GF-D8 (cell line): ENCODE measurements around the gene AMN.
"Not testable (repeated sequence)": the region's sequence is repeated elsewhere in the genome, so short reads cannot be mapped to it uniquely, and the experiment has no call there.

Source experiments
- DNase-seq: peaks from one replicate; lab custom pipeline; 2025; lab: John Stamatoyannopoulos, UW

The AMN gene

DNA sequence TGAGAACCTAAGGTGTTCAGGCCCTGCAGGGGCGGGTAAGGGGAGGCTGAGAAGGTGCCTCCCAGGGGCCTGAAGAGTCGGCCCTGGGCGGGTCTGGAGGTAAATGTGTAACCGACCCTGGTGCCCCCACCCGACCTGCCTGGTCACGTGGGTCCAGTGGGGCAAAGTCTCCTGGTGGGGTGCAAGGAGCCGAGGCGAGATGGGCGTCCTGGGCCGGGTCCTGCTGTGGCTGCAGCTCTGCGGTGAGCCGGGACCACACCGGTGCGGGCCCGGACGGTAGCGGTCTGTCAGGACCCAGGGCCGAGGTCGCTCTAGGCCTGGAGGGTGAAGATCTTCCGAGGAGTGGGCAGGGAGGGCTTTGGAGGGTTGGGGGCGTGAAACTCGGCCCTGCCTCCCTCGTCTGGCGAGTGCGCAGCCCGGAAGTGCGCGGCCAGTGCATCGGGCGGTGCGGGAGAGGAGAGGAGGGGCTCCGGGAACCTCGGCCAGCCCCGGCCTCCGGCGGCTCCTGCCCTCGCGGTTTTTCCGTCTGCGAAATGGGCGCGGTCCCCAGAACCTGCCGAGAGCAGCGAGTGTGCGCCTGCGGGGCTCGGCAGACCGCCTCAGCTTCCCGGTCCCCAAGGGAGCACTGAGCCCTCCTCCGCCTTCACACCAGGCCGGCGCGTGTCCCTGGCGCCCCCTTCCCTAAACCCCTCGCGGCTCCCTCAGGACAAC is at the start of gene AMN:
AMN (plus strand) TSS at position 174 of the 711 bp plus-strand sequence; CDS start at position 200, 26 bp downstream.
- DNase-seq, result no peak

DNA sequence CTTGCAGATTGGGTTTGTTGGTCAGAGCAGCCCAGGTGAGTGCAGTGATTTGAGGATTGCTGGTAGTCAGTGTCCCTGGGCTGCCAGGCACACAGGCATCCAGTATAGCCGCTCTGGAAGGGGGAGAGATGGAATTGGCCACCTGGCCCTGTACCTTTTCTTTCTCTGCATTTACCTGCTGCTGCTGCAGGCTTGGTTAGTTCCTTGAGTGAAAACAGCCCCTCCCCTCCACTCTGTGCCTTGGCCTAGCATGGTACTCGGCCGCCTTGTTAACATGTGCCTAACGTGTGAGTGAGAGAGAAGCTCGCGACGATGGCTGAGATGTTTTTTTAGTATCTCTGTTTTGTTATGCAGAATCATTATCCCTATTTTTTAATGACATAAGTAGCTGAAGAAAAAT is 49.3 kb upstream of the AMN start:
- no peak for DNase-seq

DNA sequence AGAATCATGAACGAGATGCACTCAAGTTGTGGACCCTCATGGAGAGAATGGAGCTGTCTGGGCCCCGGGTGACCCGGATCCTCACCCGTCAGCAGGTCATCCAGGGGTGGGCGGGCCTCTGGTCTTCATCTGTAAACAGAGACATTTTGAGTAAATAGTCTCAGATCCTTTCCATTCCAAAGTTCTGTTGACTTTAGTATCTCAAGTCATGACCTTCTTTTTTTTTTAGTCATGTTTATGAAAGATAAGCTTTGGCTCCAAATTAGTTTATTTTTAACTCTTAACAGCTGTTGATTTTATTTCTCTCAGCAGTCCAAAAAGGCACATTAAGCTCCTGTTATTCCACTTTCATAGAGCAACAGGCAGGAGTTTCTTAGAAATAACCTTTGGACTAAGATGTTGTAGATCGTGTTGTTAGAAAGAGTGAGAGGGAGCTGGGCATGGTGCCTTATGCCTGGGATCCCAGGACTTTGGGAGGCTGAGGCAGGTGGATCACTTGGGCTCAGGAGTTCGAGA is 48.9 kb upstream of the AMN start:
- DNase-seq, result no peak

DNA sequence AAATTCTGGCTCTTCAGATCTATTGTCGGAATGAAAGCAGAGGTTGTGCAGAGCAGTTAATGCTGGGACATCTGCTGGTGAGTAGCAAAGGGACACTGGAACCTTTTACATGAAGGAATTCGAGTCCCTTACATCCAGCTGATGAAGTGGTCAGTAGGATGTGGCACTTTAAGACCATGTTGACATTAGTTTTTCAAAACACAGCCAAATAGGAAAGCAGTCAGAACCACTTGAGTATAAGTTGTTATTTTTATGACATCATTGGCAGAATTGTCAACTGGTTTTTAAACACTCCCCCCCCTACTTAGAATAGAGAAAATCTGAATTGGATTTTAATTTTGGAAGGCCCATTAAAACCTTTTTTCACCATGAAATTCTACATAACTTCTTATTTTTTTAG is 46.8 kb upstream of the AMN start:
- no peak for DNase-seq

DNA sequence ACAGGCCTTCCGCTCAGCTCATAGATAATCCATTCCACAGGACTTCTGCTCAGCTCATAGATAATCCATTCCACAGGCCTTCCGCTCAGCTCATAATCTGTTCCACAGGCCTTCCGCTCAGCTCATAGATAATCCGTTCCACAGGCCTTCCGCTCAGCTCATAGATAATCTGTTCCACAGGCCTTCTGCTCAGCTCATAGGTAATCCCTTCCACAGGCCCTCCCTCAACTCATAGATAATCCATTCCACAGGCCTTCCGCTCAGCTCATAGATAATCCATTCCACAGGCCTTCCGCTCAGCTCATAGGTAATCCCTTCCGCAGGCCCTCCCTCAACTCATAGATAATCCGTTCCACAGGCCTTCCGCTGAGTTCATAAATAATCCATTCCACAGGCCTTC is 45.0 kb upstream of the AMN start:
- not testable (repeated sequence) for DNase-seq

DNA sequence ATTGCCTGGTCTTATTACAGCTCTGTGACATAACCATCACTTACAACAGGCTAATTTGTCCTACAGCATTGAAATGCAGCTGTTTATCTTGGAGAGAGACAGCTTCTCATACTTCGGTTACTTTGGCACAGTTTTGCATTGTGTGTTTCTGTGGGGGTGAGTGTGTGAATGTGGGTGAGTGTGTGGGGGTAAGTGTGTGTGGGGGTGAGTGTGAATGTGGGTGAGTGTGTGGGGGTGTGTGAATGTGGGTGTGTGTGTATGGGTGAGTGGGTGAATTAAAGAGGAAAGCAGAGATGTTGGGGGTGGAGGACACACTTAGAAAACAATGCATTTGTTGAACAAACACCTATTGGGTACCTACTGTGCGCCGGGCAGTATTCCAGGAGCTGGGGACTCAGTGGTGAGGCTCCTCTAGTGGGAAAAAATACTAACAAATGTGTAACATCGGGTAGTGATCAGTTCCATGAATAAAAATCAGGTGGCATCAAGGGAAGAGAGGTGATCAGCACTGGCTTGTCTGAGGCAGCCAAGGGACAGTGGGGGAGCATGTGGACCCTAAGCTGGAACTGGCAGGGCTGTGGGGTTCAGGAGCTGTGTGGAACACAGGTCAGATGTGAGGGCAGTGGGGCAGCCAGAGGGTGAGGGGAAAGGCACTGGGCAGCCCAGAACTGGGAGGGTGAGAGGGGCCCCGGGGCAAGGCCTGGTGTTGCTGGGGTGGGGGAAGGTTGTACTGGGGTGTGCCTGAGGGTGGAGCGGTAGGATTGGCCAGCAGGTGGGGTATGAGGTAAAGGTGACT is 44.1 kb upstream of the AMN start:
- DNase-seq, result no peak

DNA sequence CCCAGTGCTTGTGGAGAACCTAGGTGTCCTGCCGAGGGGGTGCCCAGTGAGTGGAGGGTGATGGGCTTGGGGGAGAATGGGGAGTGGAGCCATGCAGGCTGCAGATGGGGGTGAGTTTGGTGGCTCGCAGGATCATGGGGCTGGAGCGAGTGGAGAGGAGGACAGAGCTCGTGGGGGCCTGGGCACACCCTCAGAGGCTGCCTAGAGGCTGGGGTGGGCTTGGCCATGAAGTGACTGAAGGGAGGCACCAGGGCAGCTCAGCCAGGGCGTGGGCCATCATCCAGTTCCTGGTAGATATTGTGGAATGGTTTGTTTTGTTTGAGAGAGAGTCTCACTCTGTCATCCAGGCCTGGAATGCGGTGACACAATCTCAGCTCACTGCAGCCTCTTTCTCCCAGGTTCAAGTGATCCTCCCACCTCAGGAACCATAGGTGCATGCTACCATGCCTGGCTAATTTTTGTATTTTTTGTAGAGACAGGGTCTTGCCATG is 43.4 kb upstream of the AMN start:
- no peak for DNase-seq

DNA sequence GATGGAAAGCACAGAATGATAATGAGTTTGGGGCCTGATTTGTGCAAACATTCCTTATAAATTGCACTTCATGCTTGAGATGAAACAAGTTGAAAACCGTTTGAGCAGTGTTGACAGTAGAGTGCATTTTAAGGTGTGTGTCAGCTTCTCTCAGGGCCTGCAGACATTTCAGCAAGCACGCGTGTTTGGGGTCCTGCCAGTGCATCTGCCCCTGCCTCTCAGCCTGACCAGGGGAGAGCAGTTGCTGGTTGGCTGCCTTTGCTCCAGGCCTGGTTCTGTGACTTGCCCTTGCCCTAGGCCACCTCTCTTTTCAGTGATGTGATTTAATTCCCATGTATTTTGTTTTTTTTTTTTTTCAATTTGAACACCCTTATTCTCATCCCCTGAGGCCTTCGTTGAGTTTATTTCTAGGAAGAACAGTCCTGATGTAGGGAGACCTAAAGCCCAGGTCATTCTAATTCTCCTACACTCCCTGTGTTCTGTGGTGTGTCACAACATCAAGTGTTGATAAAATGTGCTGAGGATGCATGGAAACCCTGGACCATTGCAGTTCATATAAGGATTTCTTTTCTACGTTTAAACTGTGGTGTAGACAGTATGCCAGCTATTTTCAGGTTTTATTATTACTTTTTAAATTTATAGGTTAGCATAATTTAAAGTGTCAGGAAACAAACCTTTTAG is 40.1 kb upstream of the AMN start:
- DNase-seq, result no peak

DNA sequence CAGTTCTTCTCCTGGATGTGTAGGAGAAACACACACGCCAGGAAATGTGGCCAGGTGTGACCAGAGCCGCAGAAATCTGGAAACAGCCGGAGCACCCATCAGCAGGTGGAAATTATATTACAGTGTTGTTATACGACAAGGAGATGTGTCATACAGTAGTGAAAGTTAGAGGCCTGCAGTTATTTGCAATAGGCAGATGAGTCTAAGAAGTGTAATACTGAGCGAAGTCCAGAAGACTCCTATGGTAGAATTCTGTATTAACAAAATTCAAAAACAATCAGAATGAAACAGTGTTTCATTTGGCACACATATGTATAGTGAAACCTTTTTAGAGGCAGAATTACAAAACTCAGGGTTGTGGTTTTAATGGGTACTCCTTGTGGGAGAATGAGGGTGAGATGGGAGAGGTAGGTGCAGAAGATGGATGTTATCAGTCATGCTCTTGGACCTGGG is 39.3 kb upstream of the AMN start:
- DNase-seq, result no peak

DNA sequence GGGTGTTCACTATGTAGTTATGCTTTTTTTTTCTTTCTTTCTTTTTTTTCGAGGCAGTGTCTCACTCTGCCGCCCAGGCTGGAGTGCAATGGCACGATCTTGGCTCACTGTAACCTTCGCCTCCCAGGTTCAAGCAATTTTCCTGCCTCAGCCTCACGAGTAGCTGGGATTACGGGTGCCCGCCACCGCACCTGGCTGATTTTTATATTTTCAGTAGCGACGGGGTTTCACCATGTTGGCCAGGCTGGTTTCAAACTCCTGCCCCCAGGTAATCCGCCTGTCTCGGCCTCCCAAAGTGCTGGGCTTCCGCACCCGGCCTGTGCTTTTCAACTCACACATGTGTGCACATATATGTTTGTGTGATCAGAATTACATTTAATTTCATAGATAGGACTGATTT is 38.9 kb upstream of the AMN start:
- DNase-seq, result no peak

DNA sequence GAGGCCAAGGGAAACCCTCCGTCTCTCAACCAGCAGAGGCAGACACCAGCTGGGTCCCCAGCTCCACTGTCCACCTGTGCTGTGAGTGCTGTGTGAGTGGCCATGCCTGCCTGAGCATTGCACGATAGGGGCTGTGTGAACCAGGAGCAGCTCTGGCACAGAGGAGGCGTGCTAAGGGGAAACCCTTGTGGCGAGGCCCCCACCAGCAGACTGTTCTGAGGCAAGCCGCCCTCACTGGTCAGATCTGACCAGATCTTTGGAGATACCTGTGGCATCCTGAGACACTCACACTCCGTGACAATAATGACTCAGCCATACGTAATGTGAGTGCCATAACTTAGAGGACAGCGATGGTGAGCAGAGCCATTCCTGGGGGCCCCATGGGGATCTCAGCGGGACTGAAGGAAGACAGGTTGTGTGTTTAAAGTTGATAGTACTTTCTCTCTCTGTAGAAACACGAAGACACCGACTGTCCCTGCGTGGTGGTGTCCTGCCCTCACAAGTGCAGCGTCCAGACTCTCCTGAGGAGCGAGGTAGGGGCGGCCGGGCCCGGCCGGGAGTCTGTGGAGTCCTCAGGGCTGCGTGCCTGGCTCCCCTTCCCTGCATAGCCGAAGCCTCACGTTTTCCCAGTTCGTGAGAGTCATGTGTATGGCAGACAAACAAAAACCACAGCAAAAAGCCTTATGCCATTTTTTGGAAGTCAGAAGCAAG is 36.6 kb upstream of the AMN start:
- DNase-seq, result no peak

DNA sequence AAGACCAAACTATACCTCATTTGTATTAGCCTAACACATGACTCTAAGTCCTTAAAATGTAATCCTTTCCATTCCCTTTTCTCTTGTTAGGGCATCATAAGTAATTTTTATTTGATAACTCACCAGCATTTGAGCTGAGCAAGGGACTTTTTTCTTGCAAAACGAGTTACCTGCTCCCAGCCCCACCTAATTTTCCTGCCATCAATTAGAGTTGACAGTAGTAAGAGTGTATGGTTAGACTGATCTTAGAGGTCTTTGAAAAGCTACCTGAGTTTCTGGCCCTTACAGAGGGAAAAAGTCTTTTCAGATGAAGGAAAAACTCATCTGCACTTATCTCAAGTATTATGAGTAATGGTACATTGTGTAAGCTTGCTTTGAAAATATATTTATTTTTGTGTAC is 33.7 kb upstream of the AMN start:
- DNase-seq, result no peak

DNA sequence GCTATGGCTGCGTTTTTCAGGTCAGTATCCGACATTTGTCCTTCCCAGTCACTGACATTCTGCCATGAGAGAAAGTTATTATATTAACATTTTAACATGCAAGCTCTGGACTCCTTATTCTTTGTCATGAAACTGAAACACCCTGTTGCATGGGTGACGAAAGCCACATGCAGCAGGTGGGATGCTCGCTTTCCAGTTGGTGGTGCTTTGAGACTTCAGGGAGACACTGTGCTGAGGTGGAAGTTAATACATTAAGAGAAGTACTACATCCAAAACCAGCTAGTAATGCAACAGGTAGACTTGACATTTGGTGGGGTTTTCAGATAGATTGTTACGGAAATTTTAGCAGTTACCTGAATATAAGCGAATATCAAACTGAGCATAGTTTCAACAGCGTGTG is 32.8 kb upstream of the AMN start:
- no peak for DNase-seq

DNA sequence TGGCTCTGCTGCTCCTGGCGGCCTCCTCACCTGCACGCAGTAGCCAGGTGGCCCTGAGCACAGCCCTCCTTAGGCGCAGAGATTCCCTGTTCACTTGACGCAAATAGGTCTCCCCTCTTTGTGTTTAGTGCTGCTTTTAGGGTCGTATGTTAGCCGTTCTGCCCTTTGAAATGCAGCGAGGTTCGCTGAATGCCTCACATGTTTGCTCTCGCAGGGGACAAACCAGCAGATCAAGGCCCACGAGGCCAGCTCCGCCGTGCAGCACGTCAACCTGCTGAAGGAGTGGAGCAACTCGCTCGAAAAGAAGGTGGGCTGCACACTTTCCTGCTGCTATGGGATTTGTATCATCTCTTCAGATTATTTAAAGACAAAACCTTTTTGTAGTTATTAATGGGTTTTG is 31.4 kb upstream of the AMN start:
- DNase-seq, result no peak

DNA sequence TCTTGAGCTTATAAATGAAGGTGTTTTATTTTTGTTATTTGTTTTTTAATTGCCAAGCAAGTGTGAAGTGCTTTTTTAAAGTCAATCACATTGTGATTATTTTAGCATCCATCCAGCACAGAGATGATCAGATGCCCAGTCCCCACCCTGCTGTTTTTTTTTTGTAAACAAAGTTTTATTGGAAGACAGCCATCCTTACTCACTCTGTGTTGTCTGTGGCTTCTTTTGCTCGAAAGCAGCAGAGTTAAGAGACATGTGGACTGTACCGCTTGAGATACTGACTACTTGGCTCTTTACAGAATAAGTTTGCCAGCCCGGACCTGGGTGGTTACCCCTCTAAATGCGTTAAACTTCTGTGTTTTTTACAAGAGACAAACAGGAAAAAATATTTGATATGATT is 30.9 kb upstream of the AMN start:
- DNase-seq, result no peak

DNA sequence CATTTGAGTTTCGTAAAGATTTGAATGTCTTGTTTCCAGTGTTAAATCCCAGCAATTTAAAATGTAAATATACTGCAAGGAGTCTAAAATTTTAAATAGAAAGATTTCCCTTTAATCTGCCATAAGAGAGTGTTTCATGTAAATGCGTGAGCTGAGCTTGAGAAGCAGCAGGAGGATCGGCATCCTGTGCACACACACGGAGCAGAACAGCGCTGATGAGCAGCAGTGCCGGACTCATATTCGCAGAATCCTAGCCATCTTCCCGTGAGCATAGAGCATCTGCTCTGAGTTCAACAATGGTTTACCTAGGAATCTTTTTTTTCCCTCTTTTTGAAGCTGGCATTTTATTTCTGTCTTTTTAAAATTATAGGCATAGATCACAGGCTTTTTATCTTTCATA is 29.8 kb upstream of the AMN start:
- DNase-seq, result no peak

DNA sequence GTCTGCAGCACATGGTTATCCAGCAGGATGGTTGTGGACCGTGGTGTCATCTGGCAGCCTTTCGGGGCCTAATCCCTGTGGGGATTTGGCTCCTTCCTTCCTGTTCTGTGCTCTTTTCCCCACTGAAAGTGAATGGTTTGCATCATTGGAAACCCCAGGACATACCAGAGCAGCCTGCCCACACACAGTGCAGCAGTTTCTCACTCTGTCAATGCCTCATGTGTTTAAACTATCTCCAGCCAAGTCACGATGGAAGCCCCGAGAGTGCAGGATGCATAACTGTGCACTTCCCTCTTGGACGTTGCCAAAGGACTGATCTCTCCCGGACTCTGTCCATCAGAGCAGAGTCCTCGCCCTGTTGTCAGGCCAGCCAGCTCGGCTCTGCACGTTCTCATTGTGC is 29.0 kb upstream of the AMN start:
- DNase-seq, result no peak

DNA sequence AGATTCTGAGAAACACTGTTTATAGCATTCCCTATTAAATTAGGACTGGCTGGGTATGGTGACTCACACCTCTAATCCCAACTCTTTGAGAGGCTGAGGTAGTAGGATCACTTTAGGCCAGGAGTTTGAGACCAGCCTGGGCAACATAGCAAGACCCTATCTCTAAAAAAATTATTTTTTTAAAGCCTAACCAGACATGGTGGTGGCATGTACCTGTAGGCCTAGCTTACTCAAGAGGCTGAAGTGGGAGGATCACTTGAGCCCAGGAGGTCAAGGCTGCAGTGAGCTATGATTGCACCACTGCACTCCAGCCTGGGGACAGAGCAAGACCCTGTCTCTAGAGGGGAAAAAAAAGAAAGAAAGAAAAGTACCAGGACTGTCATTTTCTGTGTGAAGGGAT is 25.7 kb upstream of the AMN start:
- not testable (repeated sequence) for DNase-seq

DNA sequence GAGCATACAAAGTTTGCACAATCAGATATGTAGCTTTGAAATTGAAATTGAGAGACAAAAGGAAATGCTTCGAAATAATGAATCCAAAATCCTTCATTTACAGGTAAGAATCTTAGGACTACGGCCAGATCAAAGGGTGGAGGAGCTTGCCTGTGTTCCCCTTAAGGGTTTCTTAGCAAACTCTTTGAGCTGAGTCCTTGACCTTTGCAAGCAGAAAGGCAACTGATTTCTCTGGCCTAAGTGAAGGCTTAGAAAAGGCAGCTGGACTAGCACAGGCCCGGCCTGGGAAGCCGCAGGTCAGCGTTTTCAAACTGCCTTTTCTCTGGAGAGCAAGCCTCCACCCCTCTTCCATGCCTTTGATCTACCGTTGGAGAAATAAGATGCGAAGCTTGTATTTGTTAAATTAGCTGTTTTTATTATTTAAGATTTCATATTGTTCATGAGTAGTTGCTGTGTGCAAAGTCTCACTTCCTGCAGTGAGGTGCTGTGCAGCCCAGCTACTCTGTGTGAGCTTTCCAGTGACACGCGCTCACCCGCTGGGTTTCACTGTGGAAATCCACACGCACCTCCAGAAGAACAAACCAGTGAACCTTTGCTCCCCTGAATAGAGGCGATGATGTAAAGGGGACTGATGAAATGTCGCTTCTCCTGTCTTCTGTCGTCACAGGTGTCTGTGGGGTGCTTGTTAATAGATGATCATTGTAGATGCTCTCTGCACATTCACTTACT is 25.0 kb upstream of the AMN start:
- DNase-seq, result no peak

DNA sequence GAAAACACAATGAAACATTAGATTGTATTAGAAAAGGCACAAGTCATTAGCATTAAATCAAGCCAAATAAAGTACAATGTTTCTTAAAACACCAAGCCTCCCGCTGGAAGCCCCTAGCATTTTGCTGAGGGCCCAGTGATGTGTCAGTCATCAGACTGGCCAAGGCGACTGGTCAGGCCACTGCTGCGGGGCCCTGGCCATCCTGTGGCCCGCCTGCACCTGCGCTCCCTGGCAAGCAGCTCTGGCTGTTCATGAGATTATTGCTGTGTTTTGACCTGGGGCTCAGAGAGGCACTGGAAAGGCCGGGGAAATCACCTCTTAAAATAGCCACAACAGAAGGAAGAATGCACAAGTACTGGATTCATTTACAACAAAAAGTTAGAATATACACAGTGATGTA is 24.2 kb upstream of the AMN start:
- DNase-seq, result no peak

DNA sequence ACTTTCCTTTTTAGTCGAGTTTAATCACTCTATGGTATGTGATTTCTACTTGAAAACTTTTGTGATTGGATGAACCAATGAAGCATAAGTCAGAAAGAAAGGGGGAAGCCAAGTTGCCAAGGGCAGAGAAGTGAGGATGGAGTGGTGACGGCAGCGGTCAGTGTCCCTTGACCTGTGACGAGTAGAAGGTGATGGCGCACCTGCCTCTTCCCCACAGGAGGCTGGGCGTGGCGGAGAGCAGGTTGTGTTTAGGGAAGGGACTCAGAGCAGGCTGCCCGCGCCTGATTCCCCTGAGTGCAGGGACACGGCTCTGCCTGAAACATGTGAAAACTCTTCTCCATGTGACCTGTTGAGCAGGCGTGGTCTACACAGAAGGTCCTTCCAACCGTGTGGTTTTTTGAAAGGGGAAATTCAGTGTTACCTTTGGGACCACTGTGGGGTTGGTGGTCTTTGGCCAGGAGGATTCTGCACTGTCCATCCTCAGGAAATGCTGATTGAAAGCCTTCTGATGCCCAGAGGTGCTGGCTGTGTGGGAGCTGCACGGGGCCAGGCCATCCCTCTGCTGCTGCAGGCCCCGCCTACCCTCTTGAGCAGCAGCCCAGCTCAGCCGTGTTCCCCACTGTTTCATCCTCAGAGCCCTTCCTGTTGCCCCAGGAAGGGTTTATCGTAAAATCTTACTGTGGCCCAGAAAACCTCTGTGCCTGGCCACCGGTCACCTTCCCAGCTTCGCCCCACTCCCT is 23.5 kb upstream of the AMN start:
- no peak for DNase-seq
